Pancreas (tissue), 10 donors: ENCODE results near the gene ARID5B. TPM values are rescaled to one million over a fixed set of nuclear protein-coding genes. Genes with fewer than 3 reads are reported as not detected.
A peak's percentile ranks its signal among the peaks of the same experiment; 100 is the strongest.

ENCODE experiments used
- ATAC-seq, 4 donors: fragments of 200-7000 bp; cut with Tn5 transposase; one replicate each; pipeline versions ENCODE4 v1.8.0 to v1.9.1; 2020; ENCODE audit warnings: mild to moderate bottlenecking in 4 of 4, moderate library complexity in 4 of 4
- DNase-seq, 6 donors: peaks; one replicate each; pipeline ENCODE4 v3.0.0-alpha.2; 2020
- FAIRE-seq: peaks from 2 replicates; lab custom pipeline; 2012; peaks lifted over from hg19 to GRCh38; lab: Jason Lieb, UNC
- H3K27ac ChIP-seq, 4 donors: fragments of 200-600 bp; sonication (generic); 1 replicate in 3 of 4; 2 replicates in 1 of 4; pipeline versions ENCODE4 v1.5.0 to v1.8.0; 2020
- H3K27me3 ChIP-seq, 4 donors: fragments of 200-600 bp; one replicate each; pipeline ENCODE4 v1.8.0; 2021
- H3K36me3 ChIP-seq, 3 donors: fragments of 200-600 bp; sonication (generic) in 1 of 3; one replicate each; pipeline versions ENCODE4 v1.5.0 to v1.8.0; 2020 to 2021
- H3K4me1 ChIP-seq, 3 donors: fragments of 200-600 bp; one replicate each; pipeline ENCODE4 v1.8.0; 2021
- H3K4me3 ChIP-seq, 4 donors: fragments of 200-600 bp; sonication (generic) in 2 of 4; one replicate each; pipeline versions ENCODE4 v1.5.0 to v1.8.0; 2020 to 2021
- H3K9me3 ChIP-seq, 4 donors: fragments of 200-600 bp; one replicate each; pipeline ENCODE4 v1.8.0; 2021
- CTCF ChIP-seq, 4 donors: fragments of 200-600 bp; sonication (generic) in 3 of 4; IDR thresholded peaks; one replicate each; pipeline versions ENCODE4 v1.5.0 to v1.8.0; 2021; ENCODE audit warnings: antibody characterized with exemption in 4 of 4
- WGBS, 2 donors: extraction: QIAGEN DNeasy Blood & Tissue Kit; methylation state at CpG; one replicate each; pipeline ENCODE4 v1.1.7; 2013; 5-methylcytosine and 5-hydroxymethylcytosine counted together
- intact Hi-C, 3 donors: fragments of 100-400 bp; cut with DNase I; formaldehyde crosslinking; loops; one replicate each; pipeline versions ENCODE4 v1.11.1 to v1.14.2; 2022
- polyA plus RNA-seq, 2 donors: library from polyadenylated mRNA; stranded (reverse); fragments of 200-250 nt; gene quantifications; one replicate each; pipeline ENCODE4 v1.2.3, GENCODE V29; 2013
- total RNA-seq, 6 donors: library from RNA; stranded (reverse); fragmentation: NEBNext Ultra II Directional in 4 of 6; extraction: Animal tissue kit (Norgen Biotek cat#: 25700) in 4 of 6; gene quantifications; one replicate each; pipeline versions ENCODE4 v1.2.1 to v1.2.4, GENCODE V29; 2021 to 2023
- donor health status: healthy with polysubstance abuse.
- donor health status: DM: no; HTN: no; CAD: no; lungs with moderate emphysema.
- donor health status: DM: no; HTN: no; CAD: no.
- donor health status: control.
- donor health status: control.
- donor health status: Bipolar disorder and iron deficiency.
- donor health status: DM: yes; HTN: yes; CAD: no.
- donor health status: DM: no; HTN: no; CAD: no.
- donor health status: DM: no; HTN: no; CAD: no.
- donor health status: DM: yes; HTN: yes; CAD: no.

ARID5B gene
- total and polyA plus RNA-seq, 8 donors = 2.6 to 13.0 (median 5.0) TPM

GRCh38 chr10:62031507-62031906 is 130.0 kb downstream of the ARID5B start:
- intact Hi-C loops = no loop called here
- ATAC-seq (no peak), FAIRE-seq (no peak)

DNA sequence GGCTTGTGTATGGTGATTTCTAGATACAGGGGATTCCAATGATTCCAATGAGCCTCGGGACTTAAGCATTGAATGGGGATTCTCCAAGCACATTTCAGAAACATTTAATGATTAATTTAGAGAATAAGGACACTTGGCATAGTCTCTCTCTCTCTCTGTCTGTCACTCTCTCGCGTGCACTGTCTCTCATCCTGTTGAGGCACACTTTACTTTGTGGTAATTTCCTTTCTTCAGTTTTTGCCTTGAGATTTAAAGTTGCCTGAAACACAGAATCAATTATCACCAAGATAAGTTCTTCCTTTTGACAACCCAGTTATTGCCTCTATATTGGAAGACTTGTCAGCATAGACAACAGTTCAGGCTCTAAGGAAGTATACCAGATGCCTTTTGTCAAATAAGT is 131.6 kb downstream of the ARID5B start:
- H3K27ac ChIP-seq = no peak overlapping the region
- WGBS, 2 donors = 84 to 88% methylated on average over 3 of the region's 3 CpGs
- FAIRE-seq (no peak), ATAC-seq (no peak), DNase-seq (no peak)
- peaks cover 4 to 13% (median 10%) of the 10 kb centered on the region in 3 donors for H3K4me1 ChIP-seq
- H3K27me3 ChIP-seq = no peaks in the 10 kb centered on the region
- intact Hi-C loops = no loop called here
- no peak for TF ChIP-seq CTCF (IDR thresholded peaks at IDR 0.05)
- no peak overlapping the region for H3K4me3 ChIP-seq
- H3K36me3 ChIP-seq = no peaks in the 10 kb centered on the region
- H3K9me3 ChIP-seq = no peaks in the 10 kb centered on the region

More at GRCh38 chr10:62031507-62031906, 130.0 kb downstream of the ARID5B start:
- 88% methylated on average over 2 of the region's 2 CpGs for WGBS, 2 donors
- H3K27ac ChIP-seq = no peak overlapping the region
- no peak for DNase-seq
- no peak for TF ChIP-seq CTCF (IDR thresholded peaks at IDR 0.05)
- no peaks in the 10 kb centered on the region for H3K36me3 ChIP-seq
- no peak overlapping the region for H3K4me3 ChIP-seq
- no peaks in the 10 kb centered on the region for H3K9me3 ChIP-seq
- H3K4me1 ChIP-seq = no peaks in the 10 kb centered on the region
- no peaks in the 10 kb centered on the region for H3K27me3 ChIP-seq

- no peak overlapping the region for H3K4me3 ChIP-seq
- FAIRE-seq (no peak), ATAC-seq (no peak), DNase-seq (no peak)
- no peaks in the 10 kb centered on the region for H3K36me3 ChIP-seq
- no peaks in the 10 kb centered on the region for H3K27me3 ChIP-seq
- no peaks in the 10 kb centered on the region for H3K9me3 ChIP-seq
- 87 to 95% methylated on average over 7 of the region's 7 CpGs for WGBS, 2 donors
- TF ChIP-seq CTCF (IDR thresholded peaks at IDR 0.05) = no peak
- peaks cover 8 to 19% (median 18%) of the 10 kb centered on the region in 3 donors for H3K4me1 ChIP-seq
- H3K27ac ChIP-seq = no peak overlapping the region
- intact Hi-C loops = no loop called here
These were observed 132.7 kb downstream of the ARID5B start for GRCh38 chr10:62034096-62034640.

DNA sequence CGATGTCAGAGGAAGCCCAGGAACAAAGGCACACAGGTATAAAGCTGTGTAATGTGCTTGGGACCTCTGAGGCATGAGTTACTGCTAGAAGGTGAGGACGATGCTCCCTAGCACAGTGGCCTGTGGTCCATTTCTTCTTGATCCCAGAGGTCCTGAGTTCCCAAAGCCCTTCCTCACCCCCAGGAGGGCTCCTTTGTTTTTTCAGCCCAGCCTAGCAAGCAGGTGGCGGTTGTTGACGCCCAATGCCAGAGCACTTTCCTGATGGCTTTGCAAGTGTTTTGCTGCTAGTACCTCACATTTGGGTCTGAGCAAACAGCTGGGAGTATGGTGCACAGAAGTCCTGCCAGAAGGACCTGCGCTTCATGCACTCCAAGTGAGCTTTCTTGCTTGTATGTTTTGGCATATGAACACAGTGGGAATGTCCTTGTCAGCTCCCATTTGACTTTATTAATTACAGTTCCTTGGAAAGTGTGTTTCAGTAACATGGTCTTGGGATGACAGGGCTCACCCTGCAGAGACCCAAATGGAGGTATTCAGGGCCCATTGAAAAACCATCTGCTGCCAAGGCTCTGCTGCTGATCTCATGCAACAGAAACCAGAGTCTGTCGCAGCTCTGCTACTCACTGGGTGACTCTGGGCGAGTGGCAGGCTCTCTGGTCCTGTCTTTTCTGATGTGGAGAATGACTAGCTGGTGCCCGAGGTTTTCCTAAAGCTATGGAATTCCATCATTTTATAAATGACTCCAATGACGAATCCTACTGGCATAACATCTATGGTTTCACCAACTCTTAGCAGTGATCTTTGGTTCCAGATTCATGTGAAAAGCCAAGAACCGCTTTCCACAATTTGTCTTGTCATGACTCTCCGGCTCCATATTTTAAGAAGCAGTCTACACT is 134.9 kb downstream of the ARID5B start:
- no peaks in the 10 kb centered on the region for H3K36me3 ChIP-seq
- H3K4me3 ChIP-seq = no peak overlapping the region
- ATAC-seq = peak; percentile 20 to 57 (median 26)
- no peak for DNase-seq
- intact Hi-C loops = loop anchor here in 1 of 3 donors (5.0 kb wide), 1 partner anchor 216 kb away; no protein-coding TSS in a partner anchor
- H3K9me3 ChIP-seq = no peaks in the 10 kb centered on the region
- no peak for TF ChIP-seq CTCF (IDR thresholded peaks at IDR 0.05)
- FAIRE-seq = no peak
- peaks cover 8 to 19% (median 18%) of the 10 kb centered on the region in 3 donors for H3K4me1 ChIP-seq
- 76 to 82% methylated on average over 11 of the region's 11 CpGs for WGBS, 2 donors
- H3K27me3 ChIP-seq = no peaks in the 10 kb centered on the region
- peak overlapping the region in 2 of 4 donors; percentile 37 to 44 for H3K27ac ChIP-seq
